Measurements from ENCODE around the gene NAA60. TPM values are rescaled to one million over a fixed set of nuclear protein-coding genes. Genes with fewer than 3 reads are reported as not detected.

Gene NAA60
- total RNA-seq, 1 experiment from 2014 or later = 63.4 TPM

DNA sequence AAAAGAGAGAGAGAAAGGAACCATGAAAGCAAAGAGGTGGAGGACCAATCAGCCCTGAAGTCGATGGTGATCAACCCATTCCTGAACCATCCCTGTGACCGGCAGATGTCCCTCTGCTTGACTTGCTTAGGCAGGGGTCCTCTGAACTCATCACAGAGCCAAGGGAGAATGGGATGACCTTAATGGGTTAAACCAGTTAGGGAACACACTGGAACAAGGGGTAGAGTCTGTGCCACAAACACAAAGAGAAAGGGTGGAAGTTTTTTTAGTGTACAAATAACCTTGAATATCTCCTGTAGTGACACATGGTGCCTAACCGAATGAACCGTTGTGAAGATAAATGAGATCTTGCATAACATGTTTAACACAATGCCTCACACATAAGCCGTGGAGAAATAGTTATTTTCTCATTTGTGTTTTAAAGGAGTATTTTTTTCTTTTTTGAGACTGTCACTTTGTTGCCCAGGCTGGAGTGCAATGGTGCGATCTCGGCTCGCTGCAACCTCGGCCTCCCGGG is 11.2 kb downstream of the NAA60 start:
- CTCF ChIA-PET = no interaction called here
- Mint-ChIP-seq H3K27ac (ENCODE audit: unreplicated experiment) (no peak overlapping the region), H3K4me3 (ENCODE audit: low read depth, unreplicated experiment) (no peak overlapping the region), H3K27me3 (ENCODE audit: unreplicated experiment) (no peaks in the 10 kb centered on the region), H3K9me3 (ENCODE audit: low read depth, unreplicated experiment) (no peaks in the 10 kb centered on the region), H3K4me1 (ENCODE audit: low read depth, unreplicated experiment) (peaks cover 10% of the 10 kb centered on the region), H3K36me3 (ENCODE audit: insufficient read depth, unreplicated experiment) (peaks cover 33% of the 10 kb centered on the region)
- intact Hi-C loops (cut with micrococcal nuclease; ENCODE audit: unreplicated experiment) = loop anchor here (5.0 kb wide), 2 partner anchors 52 to 192 kb away; partner anchors contain the start of genes ZNF174 and ZSCAN32
- BruUV-seq (replicated peaks) = no TSS peak
- TF ChIP-seq, protein P1, sequence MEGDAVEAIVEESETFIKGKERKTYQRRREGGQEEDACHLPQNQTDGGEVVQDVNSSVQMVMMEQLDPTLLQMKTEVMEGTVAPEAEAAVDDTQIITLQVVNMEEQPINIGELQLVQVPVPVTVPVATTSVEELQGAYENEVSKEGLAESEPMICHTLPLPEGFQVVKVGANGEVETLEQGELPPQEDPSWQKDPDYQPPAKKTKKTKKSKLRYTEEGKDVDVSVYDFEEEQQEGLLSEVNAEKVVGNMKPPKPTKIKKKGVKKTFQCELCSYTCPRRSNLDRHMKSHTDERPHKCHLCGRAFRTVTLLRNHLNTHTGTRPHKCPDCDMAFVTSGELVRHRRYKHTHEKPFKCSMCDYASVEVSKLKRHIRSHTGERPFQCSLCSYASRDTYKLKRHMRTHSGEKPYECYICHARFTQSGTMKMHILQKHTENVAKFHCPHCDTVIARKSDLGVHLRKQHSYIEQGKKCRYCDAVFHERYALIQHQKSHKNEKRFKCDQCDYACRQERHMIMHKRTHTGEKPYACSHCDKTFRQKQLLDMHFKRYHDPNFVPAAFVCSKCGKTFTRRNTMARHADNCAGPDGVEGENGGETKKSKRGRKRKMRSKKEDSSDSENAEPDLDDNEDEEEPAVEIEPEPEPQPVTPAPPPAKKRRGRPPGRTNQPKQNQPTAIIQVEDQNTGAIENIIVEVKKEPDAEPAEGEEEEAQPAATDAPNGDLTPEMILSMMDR (IDR thresholded peaks at IDR 0.05; ENCODE audit: unreplicated experiment) = no peak
- DNase-seq = no peak

DNA sequence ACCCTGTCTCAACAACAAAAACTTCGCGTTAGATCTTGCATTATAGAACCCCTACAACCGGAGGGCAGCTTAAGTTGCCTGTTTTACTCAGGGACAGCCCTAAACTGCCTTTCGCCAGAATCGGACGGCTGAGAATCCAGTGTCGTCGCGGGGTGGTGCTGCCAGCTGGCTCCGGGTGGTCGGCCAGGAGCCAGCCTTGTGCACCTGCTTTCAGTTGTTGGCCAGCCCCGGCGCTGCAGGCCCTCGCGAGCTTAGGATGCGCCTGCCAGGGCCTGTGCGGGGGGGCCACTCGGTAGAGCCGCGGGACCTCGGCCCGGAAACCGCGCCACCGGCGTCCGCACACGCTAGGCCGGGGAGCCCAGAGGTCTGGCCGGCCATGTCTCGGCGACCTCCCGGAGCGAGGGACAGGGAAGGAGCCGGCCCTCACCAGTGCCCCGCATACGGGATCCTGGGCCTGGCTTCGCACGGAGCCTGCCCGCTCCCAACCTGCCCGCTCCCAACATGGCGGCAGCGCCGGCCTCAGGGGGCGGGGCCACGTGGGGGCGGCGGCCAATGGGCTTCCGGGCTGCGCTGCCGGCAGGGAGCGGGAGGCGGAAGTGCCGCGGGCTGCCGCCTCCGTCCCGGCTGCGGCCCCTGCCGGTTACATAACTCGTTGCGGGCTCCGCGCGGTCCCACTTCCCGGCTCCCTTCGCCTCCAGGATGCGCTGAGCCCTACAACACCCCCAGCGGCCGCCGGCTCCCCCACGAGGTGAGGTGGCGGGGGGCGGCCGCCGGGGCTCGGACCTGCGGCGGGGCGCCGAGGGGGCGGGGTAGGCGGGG is 14.2 kb downstream of the NAA60 start:
- TSS peak; percentile 95 for BruUV-seq (replicated peaks)
- Mint-ChIP-seq H3K36me3 (ENCODE audit: insufficient read depth, unreplicated experiment) (peaks cover 34% of the 10 kb centered on the region), H3K4me3 (ENCODE audit: low read depth, unreplicated experiment) (peak overlapping the region; percentile 83), H3K27ac (ENCODE audit: unreplicated experiment) (peak overlapping the region; percentile 86), H3K4me1 (ENCODE audit: low read depth, unreplicated experiment) (peaks cover 28% of the 10 kb centered on the region), H3K9me3 (ENCODE audit: low read depth, unreplicated experiment) (no peaks in the 10 kb centered on the region), H3K27me3 (ENCODE audit: unreplicated experiment) (no peaks in the 10 kb centered on the region)
- TF ChIP-seq, protein P1 (IDR thresholded peaks at IDR 0.05; ENCODE audit: unreplicated experiment) = peak; percentile 50
- intact Hi-C loops (cut with micrococcal nuclease; ENCODE audit: unreplicated experiment) = loop anchor here (5.0 kb wide), 2 partner anchors 55 to 195 kb away; partner anchors contain the start of genes ZNF174 and ZSCAN32
- DNase-seq = peak; percentile 98
- CTCF ChIA-PET = interaction anchor here (0.7 kb wide), 1 partner anchor 323 kb away, joined by 3 read pairs; the partner anchor contains the start of gene ZNF213

DNA sequence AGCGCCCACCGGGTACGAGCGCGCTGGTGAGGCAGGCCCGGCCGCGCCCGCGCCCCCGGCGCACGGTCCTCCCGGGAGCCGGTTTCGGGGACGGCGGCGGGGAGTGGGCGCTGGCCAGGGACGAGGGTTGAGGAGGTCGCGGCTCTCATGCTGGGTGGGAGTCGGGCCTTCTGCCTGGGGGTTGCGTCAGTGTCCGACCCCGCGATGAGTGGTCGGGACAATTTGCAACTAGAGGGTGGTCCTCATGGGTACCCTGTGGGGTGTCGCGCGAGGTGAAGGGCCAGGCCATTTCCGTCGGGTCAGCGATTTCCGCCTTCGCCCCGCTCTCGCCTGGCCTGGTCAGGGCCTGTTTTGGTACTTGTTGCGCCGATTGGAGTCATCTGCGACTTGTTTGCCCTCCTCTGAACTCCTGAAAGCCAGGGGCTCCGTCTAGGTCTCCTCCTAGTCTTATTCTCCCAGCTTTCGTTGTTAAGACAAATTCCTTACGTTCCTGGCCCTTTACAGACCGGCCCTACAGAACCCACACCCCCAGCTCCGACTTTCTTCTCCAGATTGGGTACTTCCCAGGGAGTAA is 14.9 kb downstream of the NAA60 start:
- TF ChIP-seq, protein P1 (IDR thresholded peaks at IDR 0.05; ENCODE audit: unreplicated experiment) = no peak
- DNase-seq = peak; percentile 24
- CTCF ChIA-PET = interaction anchor here (0.6 to 1.0 kb wide), 2 partner anchors 176 to 500 kb away, joined by 4 read pairs; no protein-coding TSS in a partner anchor
- no TSS peak for BruUV-seq (replicated peaks)
- intact Hi-C loops (cut with micrococcal nuclease; ENCODE audit: unreplicated experiment) = loop anchor here (5.0 kb wide), 2 partner anchors 56 to 196 kb away; partner anchors contain the start of genes ZNF174 and ZSCAN32
- peak overlapping the region; percentile 41 for H3K27ac Mint-ChIP-seq (ENCODE audit: unreplicated experiment)
- H3K4me3 Mint-ChIP-seq (ENCODE audit: low read depth, unreplicated experiment) = peak overlapping the region; percentile 83
- H3K9me3 Mint-ChIP-seq (ENCODE audit: low read depth, unreplicated experiment) = no peaks in the 10 kb centered on the region
- peaks cover 28% of the 10 kb centered on the region for H3K4me1 Mint-ChIP-seq (ENCODE audit: low read depth, unreplicated experiment)
- no peaks in the 10 kb centered on the region for H3K27me3 Mint-ChIP-seq (ENCODE audit: unreplicated experiment)
- peaks cover 34% of the 10 kb centered on the region for H3K36me3 Mint-ChIP-seq (ENCODE audit: insufficient read depth, unreplicated experiment)

- TF ChIP-seq, protein P1 (IDR thresholded peaks at IDR 0.05; ENCODE audit: unreplicated experiment) = no peak
- TSS peak; percentile 42 for BruUV-seq (replicated peaks)
- peaks cover 34% of the 10 kb centered on the region for H3K36me3 Mint-ChIP-seq (ENCODE audit: insufficient read depth, unreplicated experiment)
- CTCF ChIA-PET = interaction anchor here (0.6 to 1.0 kb wide), 2 partner anchors 177 to 499 kb away, joined by 4 read pairs; no protein-coding TSS in a partner anchor
- no peaks in the 10 kb centered on the region for H3K9me3 Mint-ChIP-seq (ENCODE audit: low read depth, unreplicated experiment)
- peak overlapping the region; percentile 83 for H3K4me3 Mint-ChIP-seq (ENCODE audit: low read depth, unreplicated experiment)
- peak overlapping the region; percentile 41 for H3K27ac Mint-ChIP-seq (ENCODE audit: unreplicated experiment)
- intact Hi-C loops (cut with micrococcal nuclease; ENCODE audit: unreplicated experiment) = loop anchor here (5.0 kb wide), 2 partner anchors 57 to 197 kb away; partner anchors contain the start of genes ZNF174 and ZSCAN32
- peak; percentile 46 for DNase-seq
- no peaks in the 10 kb centered on the region for H3K27me3 Mint-ChIP-seq (ENCODE audit: unreplicated experiment)
- peaks cover 28% of the 10 kb centered on the region for H3K4me1 Mint-ChIP-seq (ENCODE audit: low read depth, unreplicated experiment)
Observed at GRCh38 chr16:3458852-3459361, 15.4 kb downstream of the NAA60 start.

All from Calu3 (cell line).